ENCODE data around the gene MUC22.

DNA sequence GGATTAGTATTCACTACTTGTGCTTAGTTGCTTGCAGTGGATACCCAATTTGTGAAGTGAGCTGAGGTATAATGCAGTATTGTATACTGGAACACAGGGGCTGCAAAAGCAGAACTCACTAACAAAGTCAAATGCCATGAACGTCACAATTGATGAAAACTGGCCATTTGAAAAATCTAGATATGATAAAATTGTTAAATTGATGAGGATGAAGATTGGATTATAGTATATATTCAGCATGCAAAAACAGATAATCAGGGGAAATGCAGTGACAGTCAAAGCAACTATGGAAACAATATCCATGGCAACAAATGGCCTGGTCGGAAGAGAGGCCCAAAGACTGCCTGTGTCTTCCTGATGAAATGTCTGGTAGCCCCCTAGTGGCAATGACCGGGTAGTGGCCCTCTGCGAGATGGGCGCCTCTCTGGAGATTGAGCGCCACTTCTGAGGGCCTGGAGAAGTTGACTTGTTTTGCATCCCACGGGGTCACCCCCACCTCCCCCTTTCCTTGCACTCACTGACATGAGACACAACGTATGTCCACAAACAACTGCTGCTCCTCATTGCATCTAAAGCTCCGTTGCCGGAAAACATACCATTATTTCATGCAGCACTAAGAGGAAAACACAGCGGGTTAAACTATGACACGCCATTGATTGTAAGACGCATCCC is 58.5 kb downstream of the MUC22 start:
- TF ChIP-seq, protein P1, sequence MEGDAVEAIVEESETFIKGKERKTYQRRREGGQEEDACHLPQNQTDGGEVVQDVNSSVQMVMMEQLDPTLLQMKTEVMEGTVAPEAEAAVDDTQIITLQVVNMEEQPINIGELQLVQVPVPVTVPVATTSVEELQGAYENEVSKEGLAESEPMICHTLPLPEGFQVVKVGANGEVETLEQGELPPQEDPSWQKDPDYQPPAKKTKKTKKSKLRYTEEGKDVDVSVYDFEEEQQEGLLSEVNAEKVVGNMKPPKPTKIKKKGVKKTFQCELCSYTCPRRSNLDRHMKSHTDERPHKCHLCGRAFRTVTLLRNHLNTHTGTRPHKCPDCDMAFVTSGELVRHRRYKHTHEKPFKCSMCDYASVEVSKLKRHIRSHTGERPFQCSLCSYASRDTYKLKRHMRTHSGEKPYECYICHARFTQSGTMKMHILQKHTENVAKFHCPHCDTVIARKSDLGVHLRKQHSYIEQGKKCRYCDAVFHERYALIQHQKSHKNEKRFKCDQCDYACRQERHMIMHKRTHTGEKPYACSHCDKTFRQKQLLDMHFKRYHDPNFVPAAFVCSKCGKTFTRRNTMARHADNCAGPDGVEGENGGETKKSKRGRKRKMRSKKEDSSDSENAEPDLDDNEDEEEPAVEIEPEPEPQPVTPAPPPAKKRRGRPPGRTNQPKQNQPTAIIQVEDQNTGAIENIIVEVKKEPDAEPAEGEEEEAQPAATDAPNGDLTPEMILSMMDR (IDR thresholded peaks at IDR 0.05), result peak; percentile 64 to 90 (median 88)
- TF ChIP-seq POLR2A (IDR thresholded peaks at IDR 0.05), result no peak
